GM19328 (cell line): ENCODE results near the gene TMEM63A.
"Not testable (repeated sequence)": the region's sequence is repeated elsewhere in the genome, so short reads cannot be mapped to it uniquely, and the experiment has no call there.

Experiments
- ATAC-seq: cut with Tn5 transposase; IDR thresholded peaks from one replicate; pipeline ENCODE4 v1.9.1; 2021; ENCODE audit warnings: mild to moderate bottlenecking, moderate library complexity; ENCODE audit not compliant: unreplicated experiment

TMEM63A gene

DNA sequence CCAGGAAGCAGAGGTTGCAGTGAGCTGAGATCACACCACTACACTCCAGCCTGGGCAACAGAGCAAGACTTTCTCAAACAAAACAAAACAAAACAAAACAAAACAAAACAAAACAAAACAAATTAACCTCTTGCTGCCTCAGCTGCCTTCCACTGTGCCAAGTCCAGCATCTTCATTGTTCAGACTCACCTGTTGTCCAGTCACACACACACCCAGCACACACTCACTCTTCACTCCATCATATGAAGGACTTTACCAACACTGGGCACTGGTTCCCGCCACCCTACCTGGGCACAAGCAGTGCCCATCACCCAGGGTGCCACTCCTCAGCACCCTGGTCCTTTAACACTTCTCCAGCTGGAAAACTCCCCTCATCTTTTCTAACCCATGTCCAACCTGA, 27.3 kb upstream of the TMEM63A start:
- no peak for ATAC-seq

DNA sequence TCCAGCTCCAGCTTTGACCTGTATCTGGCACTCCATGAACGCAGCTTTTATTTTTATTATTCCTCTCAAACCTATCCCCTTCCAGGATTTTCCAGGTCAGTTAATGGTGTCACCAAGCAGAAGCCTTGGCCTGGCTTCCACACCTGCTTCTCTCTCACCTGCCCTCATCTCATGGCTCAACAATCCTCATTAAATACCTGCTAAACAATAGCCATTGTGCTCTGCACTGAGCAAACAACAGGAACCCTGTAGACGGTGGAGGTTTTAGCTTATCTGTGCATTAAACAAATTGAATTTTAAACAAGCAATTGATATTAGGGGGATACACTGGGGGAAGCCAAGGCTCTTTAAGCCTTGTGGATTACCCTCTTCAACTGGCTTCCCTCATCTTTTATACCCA, 26.6 kb upstream of the TMEM63A start:
- no peak for ATAC-seq

DNA sequence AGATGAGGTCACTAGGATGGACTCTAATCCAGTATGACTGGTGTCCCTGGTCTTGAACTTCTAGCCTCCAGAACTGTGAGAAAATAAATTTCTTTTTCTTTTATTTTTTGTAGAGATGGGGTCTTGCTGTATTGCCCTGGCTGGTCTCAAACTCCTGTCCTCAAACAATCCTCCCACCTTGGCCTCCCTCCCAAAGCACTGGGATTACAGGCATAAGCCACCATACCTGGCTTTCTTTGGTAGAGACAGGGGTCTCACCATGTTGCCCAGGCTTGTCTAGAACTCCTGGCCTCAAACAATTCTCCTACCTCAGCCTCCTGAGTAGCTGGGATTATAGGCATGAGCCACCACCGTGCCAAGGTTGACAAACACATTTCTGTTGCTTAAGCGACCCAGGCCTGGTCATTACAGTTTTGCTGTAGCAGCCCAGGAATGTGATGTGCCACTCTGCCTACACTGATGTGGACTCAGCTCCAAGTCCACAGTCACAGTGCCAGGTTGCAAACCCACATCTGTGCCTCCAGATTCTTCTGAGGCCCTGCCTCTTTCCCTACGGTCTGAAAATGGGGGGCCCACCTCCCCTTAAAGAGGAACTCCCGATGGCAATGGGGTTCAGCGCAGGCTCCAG, 25.9 kb upstream of the TMEM63A start:
- no peak for ATAC-seq

DNA sequence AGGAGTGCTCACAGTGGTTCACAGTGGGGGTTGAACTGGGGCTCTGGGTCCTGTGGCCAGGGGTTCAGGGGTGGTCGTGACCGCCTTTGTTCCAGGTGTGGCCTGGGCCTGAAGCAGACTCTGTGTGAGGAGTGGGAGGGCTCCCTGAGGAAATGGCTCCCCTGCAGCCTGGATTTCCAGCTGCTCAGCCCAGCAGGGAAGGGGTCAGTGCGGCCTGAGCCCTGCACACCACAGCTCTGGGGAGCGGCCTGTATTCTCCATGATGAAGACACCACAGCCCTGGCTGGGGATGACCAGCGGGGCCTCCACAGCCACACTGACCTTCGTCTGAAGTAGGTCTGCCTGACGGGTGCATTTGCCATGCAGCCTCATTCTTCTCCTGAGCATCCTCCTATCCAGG, 25.2 kb upstream of the TMEM63A start:
- ATAC-seq = no peak

DNA sequence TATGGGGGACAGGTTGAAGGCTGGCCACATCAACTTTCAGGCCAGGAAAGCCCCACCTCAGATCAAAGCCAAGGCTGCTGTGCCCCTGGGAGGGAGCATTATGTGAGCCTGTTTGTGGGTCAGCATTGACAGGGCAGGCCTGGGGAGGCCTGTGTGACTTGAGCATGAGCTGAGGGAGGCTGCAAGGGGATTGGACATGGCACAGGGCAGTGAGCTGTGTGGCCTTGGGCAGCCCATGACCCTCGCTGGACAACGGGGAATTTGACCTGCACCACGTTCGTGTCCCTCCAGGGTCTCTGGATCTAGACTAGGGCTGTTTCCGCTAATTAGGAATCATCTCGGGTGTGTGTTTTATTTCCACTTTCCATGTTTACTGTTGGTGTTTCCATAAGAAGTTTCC, 24.3 kb upstream of the TMEM63A start:
- ATAC-seq = no peak

DNA sequence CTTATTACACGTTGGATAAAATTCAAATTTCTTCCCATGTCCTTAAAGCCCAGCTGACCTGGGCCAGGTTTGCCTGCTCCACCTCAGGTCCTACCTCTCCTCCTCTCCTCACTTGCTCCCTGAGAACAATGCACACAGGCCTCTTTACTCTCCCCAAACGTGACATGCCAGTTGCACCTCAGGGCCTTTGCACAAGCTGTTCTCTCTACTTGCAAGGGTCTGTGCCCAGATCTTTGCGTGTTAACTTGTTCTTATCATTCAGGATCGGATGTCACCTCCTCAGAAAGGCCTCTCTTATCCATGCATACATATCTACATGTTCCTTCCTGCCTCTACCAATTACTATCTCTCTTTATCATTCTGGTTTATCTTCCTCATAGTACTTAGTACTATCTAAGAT, 21.4 kb upstream of the TMEM63A start:
- no peak for ATAC-seq

DNA sequence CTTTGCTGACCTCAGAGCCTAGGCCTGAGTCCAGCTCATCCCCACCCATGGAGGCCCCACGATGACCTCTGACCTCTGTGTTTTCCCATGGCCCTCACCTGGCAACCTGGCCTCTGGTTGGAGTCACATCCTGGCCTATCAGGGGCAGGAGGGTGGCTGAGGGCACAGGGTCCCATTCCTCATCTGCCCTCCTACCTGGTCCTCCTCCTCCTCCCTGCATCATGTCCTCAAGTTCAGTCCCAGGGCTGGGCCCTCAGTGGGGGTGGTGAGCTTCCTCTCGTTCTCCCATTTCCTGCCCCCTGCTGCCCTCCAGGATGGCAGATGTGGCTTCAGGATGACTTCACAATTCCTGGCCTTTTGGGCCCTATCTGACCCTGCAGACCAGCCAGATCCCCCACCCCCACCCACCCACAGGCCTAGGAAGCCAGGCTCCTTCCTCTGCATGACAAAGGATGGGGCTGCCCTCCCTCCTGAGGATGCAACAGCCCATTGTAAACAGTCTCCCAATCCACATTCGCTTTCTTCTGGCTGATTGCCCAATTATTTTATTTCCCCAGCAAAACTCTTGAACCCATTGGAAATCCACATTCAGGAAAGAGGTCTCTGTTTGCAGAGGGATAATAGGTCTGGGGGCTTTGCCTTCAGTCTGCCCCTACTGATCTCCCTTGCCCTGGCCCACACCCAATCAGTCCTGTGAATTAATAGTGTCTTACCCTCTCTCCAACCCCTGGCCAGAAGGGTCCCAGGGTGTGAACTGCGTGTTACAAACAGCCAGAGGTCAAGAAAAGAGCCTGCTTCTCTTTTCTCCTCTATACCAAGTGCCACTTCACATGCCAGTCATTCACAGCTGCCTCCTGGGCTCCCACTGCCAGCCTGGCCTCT, 17.1 kb upstream of the TMEM63A start:
- no peak for ATAC-seq

DNA sequence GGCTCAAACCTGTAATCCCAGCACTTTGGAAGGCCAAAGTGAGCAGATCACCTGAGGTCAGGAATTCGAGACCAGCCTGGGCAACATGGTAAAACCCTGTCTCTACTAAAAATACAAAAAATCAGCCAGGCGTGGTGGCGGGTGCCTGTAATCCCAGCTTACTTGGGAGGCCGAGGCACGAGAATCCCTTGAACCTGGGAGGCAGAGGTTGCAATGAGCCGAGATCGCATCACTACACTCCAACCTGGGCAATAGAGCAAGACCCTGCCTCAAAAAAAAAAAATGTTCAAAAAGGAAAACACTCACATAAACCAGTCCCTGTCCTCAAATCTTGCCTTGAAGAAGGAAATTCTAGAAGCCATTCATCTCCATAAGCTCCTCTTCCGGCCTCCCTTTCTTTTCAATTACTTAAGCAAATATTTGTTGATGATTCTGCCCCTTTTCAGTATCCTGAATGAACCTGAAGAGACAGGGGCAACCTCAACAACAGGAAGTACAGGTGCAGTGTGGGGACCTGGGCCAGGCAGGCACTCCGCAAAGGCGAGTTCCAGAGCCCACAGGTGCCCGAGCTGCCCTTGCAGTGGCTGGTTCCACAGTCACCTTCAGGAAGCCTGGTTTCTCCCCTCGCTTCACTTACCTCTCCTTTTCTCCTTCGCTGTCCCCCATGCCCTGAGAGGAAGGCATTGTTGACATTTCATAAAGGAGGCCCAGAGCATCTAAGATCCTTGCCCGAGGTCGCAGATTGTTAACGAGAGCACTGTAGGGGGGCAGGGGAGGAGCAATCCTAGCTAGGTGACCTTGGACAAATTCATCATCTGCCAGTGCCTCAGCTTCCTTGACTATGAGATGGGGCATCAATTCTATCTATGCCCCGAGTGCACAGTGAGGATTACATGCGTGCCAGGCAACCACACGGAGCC, 15.7 kb upstream of the TMEM63A start:
- no peak for ATAC-seq

DNA sequence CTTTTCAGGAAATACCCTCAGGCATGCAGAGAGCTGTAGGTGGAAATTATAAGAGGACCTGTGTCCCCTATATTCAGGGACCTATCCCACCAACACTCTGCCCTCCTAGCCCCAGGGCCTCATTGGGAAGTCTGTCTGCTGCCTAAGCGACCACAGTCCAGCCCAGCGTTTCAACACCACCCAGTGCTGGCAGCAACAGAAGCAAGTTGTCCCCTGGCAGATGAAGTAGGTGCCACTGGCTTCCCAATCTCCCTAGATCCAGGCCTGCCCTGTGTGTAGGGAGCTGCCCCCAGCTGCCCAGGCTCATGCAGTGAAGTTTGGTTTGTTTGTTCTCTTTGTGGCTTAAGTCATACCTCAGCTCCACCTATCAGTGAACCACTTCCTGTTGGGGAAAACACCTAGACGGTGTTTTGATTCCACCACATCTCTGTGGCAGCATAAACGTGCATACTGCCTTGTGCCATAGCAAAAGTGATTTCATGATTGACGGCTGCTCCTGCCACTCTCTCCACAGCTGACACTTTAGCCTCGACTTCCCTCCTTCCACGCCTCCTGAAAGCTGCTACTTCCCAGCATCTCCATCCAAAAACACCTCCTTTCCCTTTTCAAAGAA, 14.9 kb upstream of the TMEM63A start:
- peak; percentile 100 for ATAC-seq

DNA sequence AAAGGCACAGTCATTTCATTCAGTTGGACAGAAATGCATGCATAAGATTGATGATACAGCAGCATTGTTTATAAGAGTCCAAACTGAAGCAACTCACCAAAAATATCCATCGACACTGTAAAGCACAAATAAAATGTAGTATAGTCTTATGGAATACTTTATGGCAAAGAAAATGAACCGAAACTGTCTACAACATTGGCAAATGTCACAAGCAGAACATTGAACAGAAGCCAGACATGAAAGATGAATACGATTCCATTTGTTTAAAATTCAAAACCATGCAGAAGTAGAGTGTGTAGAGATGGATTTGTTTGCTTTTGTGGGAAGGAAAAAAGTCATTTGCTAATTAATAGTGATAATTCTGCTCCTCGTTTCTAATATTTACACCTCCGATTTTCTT, 14.3 kb upstream of the TMEM63A start:
- no peak for ATAC-seq

DNA sequence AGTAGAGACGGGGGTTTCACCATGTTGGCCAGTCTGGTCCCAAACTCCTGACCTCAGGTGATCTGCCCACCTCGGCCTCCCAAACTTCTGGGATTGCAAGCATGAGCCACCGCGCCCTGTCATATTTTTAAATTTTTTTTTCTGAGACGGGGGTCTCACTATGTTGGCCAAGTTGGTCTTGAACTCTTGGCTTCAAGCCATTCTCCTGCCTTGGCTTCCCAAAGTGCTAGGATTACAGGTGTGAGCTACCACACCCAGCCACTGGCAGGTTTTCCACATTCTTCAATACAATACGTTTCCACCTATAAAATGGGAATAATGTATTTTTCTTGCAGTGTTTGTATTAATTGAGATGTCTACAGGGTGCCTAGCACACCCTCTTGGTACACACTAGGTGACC, 10.1 kb upstream of the TMEM63A start:
- ATAC-seq = no peak

DNA sequence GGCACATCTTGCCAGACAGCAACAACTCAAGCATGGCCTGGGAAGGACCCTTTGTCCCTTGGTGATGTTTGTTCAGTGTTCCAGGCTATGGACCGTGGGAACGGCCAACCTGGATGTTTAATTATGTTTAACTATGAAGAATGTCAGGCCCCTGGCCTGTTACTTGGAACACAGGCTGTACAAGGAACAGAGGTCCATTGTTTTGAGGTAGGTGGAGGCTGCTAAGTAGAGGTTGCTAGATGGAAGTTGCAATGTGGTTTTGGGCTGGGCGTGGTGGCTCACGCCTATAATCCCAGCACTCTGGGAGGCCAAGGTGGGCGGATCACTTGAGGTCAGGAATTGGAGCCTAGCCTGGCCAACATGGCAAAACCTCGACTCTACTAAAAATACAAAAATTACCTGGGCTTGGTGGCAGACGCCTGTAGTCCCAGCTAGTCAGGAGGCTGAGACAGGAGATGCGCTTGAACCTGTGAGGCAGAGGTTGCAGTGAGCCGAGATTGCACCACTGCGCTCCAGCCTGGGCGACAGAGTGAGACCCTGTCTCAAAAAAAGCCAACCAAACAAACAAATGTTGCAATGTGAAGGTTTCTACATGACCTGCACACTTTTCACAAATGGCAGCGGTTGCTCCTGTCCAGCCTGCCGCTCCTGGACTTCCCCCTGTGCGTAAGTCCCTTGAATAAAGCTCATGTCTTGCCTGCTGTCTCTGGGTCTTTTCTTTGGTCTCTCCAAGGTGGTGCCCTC, 9.2 kb upstream of the TMEM63A start:
- ATAC-seq = no peak

DNA sequence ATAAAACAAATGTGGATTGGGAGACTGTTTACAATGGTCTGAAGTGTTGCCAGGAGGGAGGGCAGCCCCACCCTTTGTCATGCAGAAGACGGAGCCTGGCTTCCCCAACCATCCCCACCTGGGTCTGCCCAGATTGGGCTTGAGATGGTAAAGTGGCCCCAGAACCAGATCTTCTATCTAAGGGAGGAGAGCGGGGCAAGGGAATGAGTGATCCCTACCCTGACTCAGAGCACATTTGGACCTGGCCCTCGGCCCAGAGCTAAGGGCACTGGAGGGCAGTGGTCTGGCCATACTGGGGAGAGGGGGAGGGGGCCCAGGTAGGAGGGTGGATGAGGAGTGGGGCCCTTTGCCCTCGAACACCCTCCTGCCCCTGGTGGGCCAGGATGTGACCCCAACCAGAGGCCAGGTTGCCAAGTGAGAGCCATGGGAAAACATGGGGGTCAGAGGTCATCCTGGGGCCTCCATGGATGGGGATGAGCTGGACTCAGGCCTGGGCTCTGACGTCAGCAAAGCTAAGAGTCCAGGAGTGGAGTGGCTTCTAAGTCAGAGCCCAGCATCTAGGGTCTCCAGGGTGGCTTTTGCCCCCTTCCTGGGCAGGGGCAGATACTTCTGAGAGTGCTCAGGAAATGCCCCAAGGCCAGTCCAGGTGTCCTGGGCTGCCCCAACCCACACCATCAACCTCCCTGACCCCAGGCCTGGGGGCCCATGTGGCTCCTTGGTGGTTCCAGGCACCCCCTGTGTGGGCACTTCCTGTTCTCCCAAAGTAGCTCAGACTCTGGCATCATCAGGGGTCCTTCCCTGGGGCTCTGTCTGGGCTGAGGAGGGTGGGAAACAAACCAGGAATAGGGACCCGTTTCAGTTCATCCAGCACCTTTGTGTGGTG, 8.4 kb upstream of the TMEM63A start:
- no peak for ATAC-seq

DNA sequence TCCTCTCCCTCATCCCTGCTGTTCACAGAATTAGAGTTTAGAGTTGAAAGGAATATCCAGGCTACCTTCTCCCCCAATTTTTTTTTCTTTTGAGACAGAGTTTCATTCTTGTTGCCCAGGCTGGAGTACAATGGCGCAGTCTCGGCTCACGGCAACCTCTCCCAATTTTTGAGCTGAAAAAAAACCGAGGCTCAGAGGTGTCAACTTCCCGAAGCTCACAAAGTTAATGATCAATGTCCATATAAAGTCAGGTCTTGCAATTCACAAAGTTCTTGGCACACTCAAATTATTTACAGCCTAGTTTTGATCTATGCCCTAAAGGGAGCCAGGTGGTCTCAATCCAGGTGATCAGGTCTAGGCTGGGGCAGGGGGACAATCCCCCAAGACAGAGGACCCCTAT, 7.6 kb upstream of the TMEM63A start:
- ATAC-seq = no peak

DNA sequence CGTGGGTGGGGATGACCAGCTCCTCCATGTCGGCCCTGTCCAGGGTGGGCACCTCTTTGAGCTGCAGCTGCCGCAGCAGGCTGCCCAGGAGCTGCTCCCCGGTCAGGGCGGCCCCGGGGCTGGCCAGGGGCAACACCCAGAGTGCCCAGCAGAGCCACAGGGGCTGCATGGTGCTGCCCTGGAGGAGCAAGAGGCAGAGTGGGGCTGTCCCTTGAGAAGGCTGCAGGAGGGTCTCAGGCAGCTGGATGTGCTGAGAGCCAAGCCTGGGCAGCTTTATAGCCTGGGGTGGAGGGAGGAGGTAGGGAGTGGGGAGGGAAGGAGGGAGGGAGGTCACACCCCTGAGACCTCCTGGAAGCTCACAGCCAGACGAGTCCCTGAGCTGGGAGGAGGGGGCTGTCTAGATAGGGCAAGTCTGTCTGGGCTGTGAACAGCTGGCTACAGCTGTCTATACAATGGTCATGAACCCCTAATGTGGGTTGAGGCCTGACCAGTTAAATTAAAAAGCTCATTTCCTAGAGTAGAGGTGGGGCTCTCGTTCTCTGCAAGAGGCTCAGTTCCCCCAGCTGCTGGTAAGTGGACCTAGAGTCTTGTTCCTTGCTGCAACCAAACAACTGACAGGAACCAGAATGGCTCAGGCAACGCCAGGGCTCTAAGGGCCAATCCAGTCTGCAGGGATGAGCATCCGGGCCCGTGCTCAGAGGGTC, 6.9 kb upstream of the TMEM63A start, which contains the start of gene LEFTY1:
LEFTY1 (minus strand) TSS at position 249 of the 704 bp plus-strand sequence; CDS start at position 169, 80 bp downstream.
- no peak for ATAC-seq

DNA sequence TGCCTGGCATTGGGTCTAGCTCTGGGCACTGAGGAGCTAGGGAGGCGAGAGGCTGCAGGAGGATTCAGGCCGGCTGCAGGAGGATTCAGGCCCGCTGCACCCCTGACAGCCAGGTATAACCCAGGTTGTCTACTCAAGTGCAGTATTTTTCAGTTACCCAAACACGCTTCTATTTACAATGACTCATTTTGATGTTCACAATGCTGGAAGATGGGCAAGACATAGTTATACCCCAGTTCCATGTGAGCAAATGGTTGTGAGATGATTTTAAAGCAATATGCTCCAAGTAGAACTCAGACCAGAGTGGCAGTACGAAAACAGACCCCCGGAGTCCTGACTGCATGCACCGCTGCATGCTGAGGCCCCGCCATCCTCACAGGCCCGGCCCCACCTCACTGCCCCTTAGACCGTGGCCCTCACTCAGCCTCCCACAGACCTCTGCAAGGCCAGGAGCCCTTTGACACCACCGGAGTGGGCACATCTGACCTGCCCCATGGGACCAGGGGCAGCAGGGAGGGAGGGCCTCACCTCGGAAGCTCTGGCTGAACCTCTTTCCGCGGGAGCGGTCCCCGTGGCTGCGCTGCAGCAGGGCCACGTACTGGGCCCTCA, 6.2 kb upstream of the TMEM63A start:
- ATAC-seq = no peak

DNA sequence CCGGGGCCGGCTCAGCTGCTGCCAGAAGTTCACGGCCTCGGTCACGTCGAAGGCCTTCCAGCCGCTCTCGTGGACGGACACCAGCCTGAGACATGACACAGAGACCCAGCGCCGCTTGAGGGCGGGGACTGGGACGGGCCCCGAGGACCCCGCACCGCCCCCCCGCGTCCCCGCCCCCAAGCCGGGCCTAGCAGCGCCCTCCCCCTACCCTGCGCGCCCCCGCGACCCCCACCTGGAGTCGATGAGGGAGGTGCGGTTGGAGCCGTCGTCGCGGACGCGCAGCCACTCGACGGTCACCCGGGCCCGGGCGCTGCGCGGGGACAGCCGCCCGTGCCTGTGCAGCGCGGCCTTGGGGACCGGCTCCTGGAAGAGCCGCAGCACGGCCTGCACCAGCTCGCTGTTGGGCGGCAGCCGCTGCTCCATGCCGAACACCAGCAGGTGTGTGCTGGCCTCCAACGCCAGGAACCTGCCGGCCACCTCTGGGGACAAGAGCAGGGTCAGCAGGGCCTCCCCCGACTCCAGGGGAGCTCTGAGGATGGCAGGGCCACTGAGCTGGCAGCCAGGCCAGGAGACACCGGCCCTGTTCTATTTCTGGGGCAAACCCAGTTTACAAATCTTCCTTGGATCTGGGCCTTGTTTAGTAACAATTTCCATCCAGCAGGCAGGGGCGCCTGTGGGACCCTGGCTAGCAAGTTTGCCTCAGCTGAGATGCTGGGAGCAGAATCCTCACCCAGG, 5.5 kb upstream of the TMEM63A start:
- not testable (repeated sequence) for ATAC-seq

DNA sequence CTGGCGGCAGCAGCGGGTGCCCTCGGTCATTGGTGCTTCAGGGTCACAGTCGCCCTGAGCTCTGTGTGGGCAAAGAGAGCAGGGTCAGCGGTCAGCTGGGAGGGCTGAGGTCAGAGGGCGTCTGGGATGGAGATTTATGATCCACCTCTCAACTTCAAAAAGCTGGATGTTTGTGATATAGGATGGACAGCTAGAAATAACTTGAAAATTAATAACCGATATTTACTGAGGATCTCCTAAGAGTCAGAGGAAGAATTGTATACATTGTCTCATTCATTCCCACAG, 4.8 kb upstream of the TMEM63A start:
- no peak for ATAC-seq
